Panc1 (cell line): ENCODE results near the gene RIPPLY1. TPM values are rescaled to one million over a fixed set of nuclear protein-coding genes. Genes with fewer than 3 reads are reported as not detected.
"Not testable (repeated sequence)": the region's sequence is repeated elsewhere in the genome, so short reads cannot be mapped to it uniquely, and the experiment has no call there.

ENCODE experiments used
- ATAC-seq: fragments of 200-7000 bp; cut with Tn5 transposase; 2 replicates; pipeline ENCODE4 v1.9.1; 2020; ENCODE audit warnings: mild to moderate bottlenecking, moderate library complexity
- BruUV-seq: library from RNA; stranded (reverse); fragments of 400-500 nt; replicated peaks from 2 replicates; lab custom pipeline; 2021; lab: Mats Ljungman, UMichigan
- CTCF ChIA-PET: fragments of 300-600 bp; sonication (Branson Sonifier 250); formaldehyde crosslinking; loops from one replicate; lab custom pipeline; 2022; ENCODE audit warnings: antibody characterized with exemption; lab: Charles Lee
- POLR2A ChIA-PET: fragments of 300-600 bp; sonication (Branson Sonifier 250); formaldehyde crosslinking; loops from one replicate; lab custom pipeline; 2022; ENCODE audit warnings: antibody characterized with exemption; lab: Charles Lee
- DNase-seq: peaks from one replicate; pipeline ENCODE4 v3.0.0-alpha.2; 2010; ENCODE audit warnings: low read depth, low spot score
- H3K27ac ChIP-seq: 2 replicates; pipeline ENCODE4 v1.5.1; 2011; ENCODE audit warnings: mild to moderate bottlenecking, low read length, inconsistent platforms
- H3K27me3 ChIP-seq: fragments of 200-500 bp; sonication (Bioruptor generic); 2 replicates; pipeline ENCODE4 v1.6.0; 2014; ENCODE audit warnings: low read length, inconsistent platforms; ENCODE audit not compliant: control insufficient read depth, insufficient read depth
- H3K36me3 ChIP-seq: fragments of 200-500 bp; sonication (Bioruptor generic); 2 replicates; pipeline ENCODE4 v1.5.1; 2014; ENCODE audit warnings: inconsistent platforms, mild to moderate bottlenecking, low read length, moderate library complexity; ENCODE audit not compliant: control insufficient read depth, insufficient read depth
- H3K4me1 ChIP-seq: 2 replicates; pipeline ENCODE4 v1.5.1; 2011; ENCODE audit warnings: inconsistent platforms, mild to moderate bottlenecking, low read length, moderate library complexity; ENCODE audit not compliant: control insufficient read depth, insufficient read depth
- H3K4me3 ChIP-seq, 2 experiments: 2 replicates each; pipeline ENCODE4 v1.5.1; 2011 to 2012; ENCODE audit warnings: low read depth in 2 of 2, low read length in 2 of 2, mild to moderate bottlenecking in 2 of 2, inconsistent platforms in 1 of 2, moderate library complexity in 1 of 2
- H3K9me3 ChIP-seq: fragments of 200-500 bp; sonication (Bioruptor generic); 2 replicates; pipeline ENCODE4 v1.5.1; 2014; ENCODE audit warnings: low read depth, mild to moderate bottlenecking, inconsistent platforms, low read length, moderate library complexity; ENCODE audit not compliant: control insufficient read depth, insufficient read depth
- POLR2AphosphoS5 ChIP-seq: IDR thresholded peaks from 2 replicates; pipeline ENCODE4 v1.6.1; 2012; ENCODE audit warnings: mild to moderate bottlenecking, low read depth, low read length, moderate library complexity
- SIN3A ChIP-seq: IDR thresholded peaks from 2 replicates; pipeline ENCODE4 v1.6.1; 2012; ENCODE audit warnings: low read depth, mild to moderate bottlenecking, low read length, moderate library complexity, borderline replicate concordance; ENCODE audit not compliant: insufficient read depth
- TCF7L2 ChIP-seq: IDR thresholded peaks from 2 replicates; pipeline ENCODE4 v1.6.1; 2011; ENCODE audit warnings: mild to moderate bottlenecking, low read depth, low read length, inconsistent platforms
- in situ Hi-C: cut with HindIII; loops from 2 replicates; pipeline ENCODE4 v1.10.0; 2016; ENCODE audit warnings: low sequenced_read_pairs, low pct_unique_long_range_greater_than_20kb
- intact Hi-C: fragments of 100-400 bp; cut with micrococcal nuclease; formaldehyde crosslinking; loops from one replicate; pipeline ENCODE4 v1.10.0; 2022; ENCODE audit not compliant: unreplicated experiment
- total RNA-seq: library from RNA; stranded (reverse); gene quantifications from one replicate; pipeline ENCODE4 v1.2.1, GENCODE V29; 2021; ENCODE audit not compliant: unreplicated experiment
- TF ChIP-seq, protein P1 (sequence below), 2 experiments: IDR thresholded peaks; 2 replicates each; pipeline ENCODE4 v1.6.1; 2011 to 2012; ENCODE audit warnings: low read depth in 2 of 2, control low read depth in 1 of 2, low read length in 1 of 2, mild to moderate bottlenecking in 1 of 2, moderate library complexity in 1 of 2; ENCODE audit not compliant: insufficient read depth in 1 of 2
- TF ChIP-seq, protein P2 (sequence below): fragments of 450-650 bp; IDR thresholded peaks from 2 replicates; pipeline ENCODE4 v1.5.1; 2017; ENCODE audit warnings: mild to moderate bottlenecking

Gene RIPPLY1
- total RNA-seq, 1 experiment from 2014 or later = not detected

DNA sequence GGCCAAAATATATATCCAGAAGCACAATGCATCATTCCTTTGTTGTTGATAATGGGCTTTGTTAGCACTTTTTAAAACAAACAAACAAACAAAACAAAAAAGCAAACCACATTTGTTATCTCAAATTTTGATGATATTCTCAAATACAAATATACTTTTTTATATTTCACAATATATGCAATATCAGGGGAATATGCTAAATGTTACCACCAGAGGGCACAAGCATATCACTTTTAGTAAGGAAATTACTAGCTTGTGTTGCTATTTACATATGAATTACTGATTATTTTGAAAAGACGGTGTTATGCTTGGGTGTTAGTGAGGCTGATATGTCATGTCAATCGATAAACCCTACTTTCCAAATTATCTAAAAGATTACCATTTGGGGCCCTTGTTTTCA is 29.1 kb downstream of the RIPPLY1 start:
- Histone ChIP-seq H3K4me1 (no peaks in the 10 kb centered on the region), H3K36me3 (no peaks in the 10 kb centered on the region), H3K4me3 (no peak overlapping the region), H3K9me3 (no peaks in the 10 kb centered on the region), H3K27me3 (no peaks in the 10 kb centered on the region), H3K27ac (no peak overlapping the region)
- no peak for DNase-seq
- ATAC-seq = no peak
- CTCF ChIA-PET = interaction anchor here (0.6 to 1.1 kb wide), 3 partner anchors 10 to 86 kb away, joined by 3 to 9 read pairs (median 7); no protein-coding TSS in a partner anchor
- TF ChIP-seq SIN3A (no peak), TCF7L2 (no peak)
- TF ChIP-seq, protein P1, sequence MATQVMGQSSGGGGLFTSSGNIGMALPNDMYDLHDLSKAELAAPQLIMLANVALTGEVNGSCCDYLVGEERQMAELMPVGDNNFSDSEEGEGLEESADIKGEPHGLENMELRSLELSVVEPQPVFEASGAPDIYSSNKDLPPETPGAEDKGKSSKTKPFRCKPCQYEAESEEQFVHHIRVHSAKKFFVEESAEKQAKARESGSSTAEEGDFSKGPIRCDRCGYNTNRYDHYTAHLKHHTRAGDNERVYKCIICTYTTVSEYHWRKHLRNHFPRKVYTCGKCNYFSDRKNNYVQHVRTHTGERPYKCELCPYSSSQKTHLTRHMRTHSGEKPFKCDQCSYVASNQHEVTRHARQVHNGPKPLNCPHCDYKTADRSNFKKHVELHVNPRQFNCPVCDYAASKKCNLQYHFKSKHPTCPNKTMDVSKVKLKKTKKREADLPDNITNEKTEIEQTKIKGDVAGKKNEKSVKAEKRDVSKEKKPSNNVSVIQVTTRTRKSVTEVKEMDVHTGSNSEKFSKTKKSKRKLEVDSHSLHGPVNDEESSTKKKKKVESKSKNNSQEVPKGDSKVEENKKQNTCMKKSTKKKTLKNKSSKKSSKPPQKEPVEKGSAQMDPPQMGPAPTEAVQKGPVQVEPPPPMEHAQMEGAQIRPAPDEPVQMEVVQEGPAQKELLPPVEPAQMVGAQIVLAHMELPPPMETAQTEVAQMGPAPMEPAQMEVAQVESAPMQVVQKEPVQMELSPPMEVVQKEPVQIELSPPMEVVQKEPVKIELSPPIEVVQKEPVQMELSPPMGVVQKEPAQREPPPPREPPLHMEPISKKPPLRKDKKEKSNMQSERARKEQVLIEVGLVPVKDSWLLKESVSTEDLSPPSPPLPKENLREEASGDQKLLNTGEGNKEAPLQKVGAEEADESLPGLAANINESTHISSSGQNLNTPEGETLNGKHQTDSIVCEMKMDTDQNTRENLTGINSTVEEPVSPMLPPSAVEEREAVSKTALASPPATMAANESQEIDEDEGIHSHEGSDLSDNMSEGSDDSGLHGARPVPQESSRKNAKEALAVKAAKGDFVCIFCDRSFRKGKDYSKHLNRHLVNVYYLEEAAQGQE (IDR thresholded peaks at IDR 0.05; ENCODE audit: insufficient read depth in 1 of 2, low read depth in 2 of 2, low read length in 1 of 2) = no peak
- TF ChIP-seq, protein P2, sequence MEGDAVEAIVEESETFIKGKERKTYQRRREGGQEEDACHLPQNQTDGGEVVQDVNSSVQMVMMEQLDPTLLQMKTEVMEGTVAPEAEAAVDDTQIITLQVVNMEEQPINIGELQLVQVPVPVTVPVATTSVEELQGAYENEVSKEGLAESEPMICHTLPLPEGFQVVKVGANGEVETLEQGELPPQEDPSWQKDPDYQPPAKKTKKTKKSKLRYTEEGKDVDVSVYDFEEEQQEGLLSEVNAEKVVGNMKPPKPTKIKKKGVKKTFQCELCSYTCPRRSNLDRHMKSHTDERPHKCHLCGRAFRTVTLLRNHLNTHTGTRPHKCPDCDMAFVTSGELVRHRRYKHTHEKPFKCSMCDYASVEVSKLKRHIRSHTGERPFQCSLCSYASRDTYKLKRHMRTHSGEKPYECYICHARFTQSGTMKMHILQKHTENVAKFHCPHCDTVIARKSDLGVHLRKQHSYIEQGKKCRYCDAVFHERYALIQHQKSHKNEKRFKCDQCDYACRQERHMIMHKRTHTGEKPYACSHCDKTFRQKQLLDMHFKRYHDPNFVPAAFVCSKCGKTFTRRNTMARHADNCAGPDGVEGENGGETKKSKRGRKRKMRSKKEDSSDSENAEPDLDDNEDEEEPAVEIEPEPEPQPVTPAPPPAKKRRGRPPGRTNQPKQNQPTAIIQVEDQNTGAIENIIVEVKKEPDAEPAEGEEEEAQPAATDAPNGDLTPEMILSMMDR = peak; percentile 65; the same call in 1 of the 2 replicates
- no TSS peak for BruUV-seq
- intact Hi-C loops = no loop called here
- in situ Hi-C loops = no loop called here
- POLR2A ChIA-PET = no interaction called here

DNA sequence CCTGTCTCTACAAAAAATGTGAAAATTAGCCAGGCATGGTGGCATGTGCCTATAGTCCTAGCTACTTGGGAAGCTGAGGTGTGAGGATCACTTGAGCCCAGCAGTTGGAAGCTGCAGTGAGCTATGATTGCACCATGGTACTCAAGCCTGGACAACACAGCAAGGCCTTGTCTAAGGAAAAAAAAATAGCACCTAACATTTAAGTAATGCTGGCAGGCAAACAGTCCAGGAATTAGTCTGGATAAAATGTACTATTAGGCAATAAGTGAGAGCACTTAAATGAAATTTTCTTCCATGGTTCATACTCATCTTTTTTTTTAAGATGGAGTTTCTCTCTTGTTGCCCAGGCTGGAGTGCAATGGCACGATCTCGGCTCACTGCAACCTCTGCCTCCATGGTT is 30.3 kb downstream of the RIPPLY1 start:
- H3K4me1 ChIP-seq, intact Hi-C loops, ATAC-seq, H3K27me3 ChIP-seq, H3K4me3 ChIP-seq, in situ Hi-C loops, H3K36me3 ChIP-seq, CTCF ChIA-PET, DNase-seq, H3K9me3 ChIP-seq, BruUV-seq, POLR2A ChIA-PET, H3K27ac ChIP-seq: not testable (repeated sequence)

DNA sequence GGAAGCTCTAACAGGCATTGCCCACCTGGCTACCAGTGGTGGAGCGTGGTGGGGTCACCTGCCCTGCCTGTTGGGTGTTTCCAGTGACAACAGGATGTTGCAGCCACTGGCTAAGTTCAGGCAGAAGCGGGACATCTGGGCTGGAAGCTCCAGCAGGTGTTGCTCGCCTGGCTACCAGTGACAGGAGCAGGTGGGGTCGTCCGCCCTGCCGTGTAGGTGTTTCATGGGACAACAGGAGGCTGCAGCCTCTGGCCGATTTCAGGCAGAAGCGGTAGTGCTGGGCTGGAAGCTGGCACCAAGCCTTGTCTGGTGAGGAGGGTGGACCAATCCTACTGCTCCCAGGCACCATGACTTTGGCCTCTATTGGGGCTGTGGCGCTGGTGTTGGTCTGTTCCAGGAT is 39.4 kb downstream of the RIPPLY1 start:
- Histone ChIP-seq H3K27me3 (no peaks in the 10 kb centered on the region), H3K4me1 (no peaks in the 10 kb centered on the region), H3K9me3 (no peaks in the 10 kb centered on the region), H3K36me3 (no peaks in the 10 kb centered on the region), H3K27ac (no peak overlapping the region), H3K4me3 (no peak overlapping the region)
- ChIA-PET CTCF (interaction anchor here (0.5 to 0.9 kb wide), 2 partner anchors 96 to 483 kb away, joined by 3 to 5 read pairs; no protein-coding TSS in a partner anchor), POLR2A (no interaction called here)
- intact Hi-C loops (no loop called here), in situ Hi-C loops (no loop called here)
- DNase-seq = no peak
- no TSS peak for BruUV-seq
- no peak; the same call in 1 of the 2 replicates for ATAC-seq
- TF ChIP-seq, protein P1 (IDR thresholded peaks at IDR 0.05; ENCODE audit: insufficient read depth in 1 of 2, low read depth in 2 of 2, low read length in 1 of 2) = no peak
- no peak for TF ChIP-seq TCF7L2
- TF ChIP-seq SIN3A = no peak
- TF ChIP-seq, protein P2 = no peak
- no peak for TF ChIP-seq POLR2AphosphoS5
